Measurements from ENCODE around the gene LPP.
A peak's percentile ranks its signal among the peaks of the same experiment; 100 is the strongest.

- TF ChIP-seq CTCF (IDR thresholded peaks at IDR 0.05) (0 out of 2 replicates have a peak, but pooled peaks have one; percentile 13), ZFX (IDR thresholded peaks at IDR 0.05; ENCODE audit: borderline replicate concordance) (no peak)
Measured at GRCh38 chr3:188349351-188349901, 195.5 kb downstream of the LPP start.

All from 22Rv1 (cell line).